ENCODE data around the gene TNS3.

GRCh38 chr7:47349401-47349800, 232.5 kb downstream of the TNS3 start:
- TF ChIP-seq CTCF (IDR thresholded peaks at IDR 0.05) (no peak), POLR2A (IDR thresholded peaks at IDR 0.05) (no peak)

Measured in uterus (tissue), 2 donors.